GM19239 (cell line): ENCODE results near the gene ZNF652.
"Not testable (repeated sequence)": the region's sequence is repeated elsewhere in the genome, so short reads cannot be mapped to it uniquely, and the experiment has no call there.

Source experiments
- DNase-seq: peaks from one replicate; pipeline ENCODE4 v3.0.0; 2011; ENCODE audit warnings: low spot score; ENCODE audit not compliant: insufficient read length
- FAIRE-seq: peaks from 2 replicates; lab custom pipeline; 2011; peaks lifted over from hg19 to GRCh38; lab: Jason Lieb, UNC

The ZNF652 gene

GRCh38 chr17:49387498-49388289, 25.6 kb upstream of the ZNF652 start:
- no peak for DNase-seq
- peak; percentile 73 for FAIRE-seq

- FAIRE-seq = no peak
Observed at GRCh38 chr17:49386373-49386772, 24.3 kb upstream of the ZNF652 start.

GRCh38 chr17:49384951-49385350, 22.9 kb upstream of the ZNF652 start:
- DNase-seq (no peak), FAIRE-seq (no peak)

More at GRCh38 chr17:49386373-49386772, 24.3 kb upstream of the ZNF652 start:
- no peak for DNase-seq

GRCh38 chr17:49383060-49383459, 21.0 kb upstream of the ZNF652 start:
- DNase-seq (no peak), FAIRE-seq (no peak)

GRCh38 chr17:49382556-49382955, 20.5 kb upstream of the ZNF652 start:
- FAIRE-seq (no peak), DNase-seq (no peak)

GRCh38 chr17:49381793-49382192, 19.7 kb upstream of the ZNF652 start:
- no peak for DNase-seq
- FAIRE-seq = no peak

GRCh38 chr17:49381033-49381432, 19.0 kb upstream of the ZNF652 start:
- FAIRE-seq (no peak), DNase-seq (no peak)

- no peak for FAIRE-seq
- DNase-seq = no peak
Observed at GRCh38 chr17:49379926-49380325, 17.9 kb upstream of the ZNF652 start.

GRCh38 chr17:49378311-49378710, 16.3 kb upstream of the ZNF652 start:
- FAIRE-seq = no peak
- DNase-seq = no peak

GRCh38 chr17:49375544-49375943, 13.5 kb upstream of the ZNF652 start:
- DNase-seq (no peak), FAIRE-seq (no peak)

- DNase-seq (no peak), FAIRE-seq (no peak)
Observed at GRCh38 chr17:49373115-49373514, 11.1 kb upstream of the ZNF652 start.

- DNase-seq = no peak
- FAIRE-seq = no peak
Observed at GRCh38 chr17:49372425-49372824, 10.4 kb upstream of the ZNF652 start.

GRCh38 chr17:49370971-49371834, 9.2 kb upstream of the ZNF652 start:
- DNase-seq = no peak
- no peak for FAIRE-seq

- FAIRE-seq (no peak), DNase-seq (no peak)
Observed at GRCh38 chr17:49369760-49370159, 7.7 kb upstream of the ZNF652 start.

- FAIRE-seq = no peak
- no peak for DNase-seq
Observed at GRCh38 chr17:49369089-49369488, 7.0 kb upstream of the ZNF652 start.

GRCh38 chr17:49365667-49366066, 3.6 kb upstream of the ZNF652 start:
- no peak for DNase-seq

GRCh38 chr17:49365126-49365525, 3.1 kb upstream of the ZNF652 start:
- not testable (repeated sequence) for DNase-seq, FAIRE-seq

More at GRCh38 chr17:49365667-49366066, 3.6 kb upstream of the ZNF652 start:
- no peak for FAIRE-seq

- no peak for DNase-seq
- no peak for FAIRE-seq
Observed at GRCh38 chr17:49364119-49364518, 2.1 kb upstream of the ZNF652 start.

- no peak for FAIRE-seq
Observed at GRCh38 chr17:49363251-49363650, 1.2 kb upstream of the ZNF652 start.

GRCh38 chr17:49362723-49363117, 670 bp upstream of the ZNF652 start:
- DNase-seq (no peak), FAIRE-seq (no peak)

More at GRCh38 chr17:49363251-49363650, 1.2 kb upstream of the ZNF652 start:
- DNase-seq = no peak
